ENCODE data around the gene MAP2. TPM values are rescaled to one million over a fixed set of nuclear protein-coding genes. Genes with fewer than 3 reads are reported as not detected.

Gene MAP2
- total and polyA plus RNA-seq, 12 donors, result 3.5 to 15.5 (median 5.5) TPM

DNA sequence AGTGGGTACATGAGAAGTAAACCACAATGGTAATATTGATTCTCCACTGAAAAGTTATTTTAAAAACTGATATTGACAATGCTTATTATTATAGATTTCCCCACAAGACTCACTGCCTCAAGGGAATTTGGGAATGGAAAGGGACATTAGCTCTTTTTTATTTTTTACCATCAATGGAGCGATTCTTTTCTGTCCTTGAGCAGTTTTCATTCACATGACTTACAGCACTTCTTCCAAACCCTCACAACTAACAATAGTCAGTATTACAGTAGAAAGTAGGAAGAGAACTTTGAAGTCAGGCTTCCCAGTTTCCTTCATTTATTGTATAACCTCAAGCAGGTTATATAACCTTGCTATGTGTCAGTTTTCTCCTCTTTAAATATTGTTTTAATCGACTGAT is 343.5 kb downstream of the MAP2 start:
- ATAC-seq (no peak), DNase-seq (no peak)
- peaks cover 0 to 24% (median under 1%) of the 10 kb centered on the region in 7 donors for H3K27me3 ChIP-seq
- intact Hi-C loops (cut with DNase I), result loop anchor here in 1 of 10 donors (10.0 kb wide), 1 partner anchor 53 kb away; no protein-coding TSS in a partner anchor
- peaks cover 0 to 8% (median 4%) of the 10 kb centered on the region in 9 donors for H3K4me1 ChIP-seq
- no peak overlapping the region for H3K27ac ChIP-seq
- no peaks in the 10 kb centered on the region for H3K36me3 ChIP-seq
- 52 to 68% methylated on average over 2 of the region's 2 CpGs for WGBS, 2 donors
- no peak overlapping the region for H3K4me3 ChIP-seq
- TF ChIP-seq, protein P1, sequence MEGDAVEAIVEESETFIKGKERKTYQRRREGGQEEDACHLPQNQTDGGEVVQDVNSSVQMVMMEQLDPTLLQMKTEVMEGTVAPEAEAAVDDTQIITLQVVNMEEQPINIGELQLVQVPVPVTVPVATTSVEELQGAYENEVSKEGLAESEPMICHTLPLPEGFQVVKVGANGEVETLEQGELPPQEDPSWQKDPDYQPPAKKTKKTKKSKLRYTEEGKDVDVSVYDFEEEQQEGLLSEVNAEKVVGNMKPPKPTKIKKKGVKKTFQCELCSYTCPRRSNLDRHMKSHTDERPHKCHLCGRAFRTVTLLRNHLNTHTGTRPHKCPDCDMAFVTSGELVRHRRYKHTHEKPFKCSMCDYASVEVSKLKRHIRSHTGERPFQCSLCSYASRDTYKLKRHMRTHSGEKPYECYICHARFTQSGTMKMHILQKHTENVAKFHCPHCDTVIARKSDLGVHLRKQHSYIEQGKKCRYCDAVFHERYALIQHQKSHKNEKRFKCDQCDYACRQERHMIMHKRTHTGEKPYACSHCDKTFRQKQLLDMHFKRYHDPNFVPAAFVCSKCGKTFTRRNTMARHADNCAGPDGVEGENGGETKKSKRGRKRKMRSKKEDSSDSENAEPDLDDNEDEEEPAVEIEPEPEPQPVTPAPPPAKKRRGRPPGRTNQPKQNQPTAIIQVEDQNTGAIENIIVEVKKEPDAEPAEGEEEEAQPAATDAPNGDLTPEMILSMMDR (IDR thresholded peaks at IDR 0.05), result no peak
- no peaks in the 10 kb centered on the region for H3K9me3 ChIP-seq

DNA sequence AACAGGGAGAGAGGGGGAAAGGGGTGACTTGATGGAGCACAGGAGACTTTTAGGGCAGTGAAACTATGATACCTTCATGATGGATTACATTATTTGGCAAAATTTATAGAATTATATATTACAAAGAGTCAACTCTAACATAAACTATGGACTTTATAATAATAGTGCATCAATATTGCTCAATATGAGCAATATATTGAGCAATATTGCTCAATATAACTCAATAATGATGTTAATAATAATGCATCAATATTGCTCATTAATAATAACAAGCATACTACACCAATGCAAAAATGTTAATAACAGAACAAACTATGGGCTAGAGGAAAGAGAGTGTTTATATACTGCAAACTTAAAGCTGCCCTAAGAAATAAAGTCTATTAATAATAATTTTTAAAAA is 344.7 kb downstream of the MAP2 start:
- Histone ChIP-seq H3K27ac (no peak overlapping the region), H3K9me3 (no peaks in the 10 kb centered on the region), H3K4me1 (peaks cover 0 to 8% (median 4%) of the 10 kb centered on the region in 9 donors), H3K27me3 (peaks cover 0 to 35% (median 6%) of the 10 kb centered on the region in 7 donors), H3K36me3 (no peaks in the 10 kb centered on the region), H3K4me3 (peak overlapping the region in 1 of 10 donors; percentile 2)
- DNase-seq, result no peak
- intact Hi-C loops (cut with DNase I), result loop anchor here in 1 of 10 donors (10.0 kb wide), 1 partner anchor 54 kb away; no protein-coding TSS in a partner anchor
- no peak for ATAC-seq
- TF ChIP-seq, protein P1 (IDR thresholded peaks at IDR 0.05), result no peak

DNA sequence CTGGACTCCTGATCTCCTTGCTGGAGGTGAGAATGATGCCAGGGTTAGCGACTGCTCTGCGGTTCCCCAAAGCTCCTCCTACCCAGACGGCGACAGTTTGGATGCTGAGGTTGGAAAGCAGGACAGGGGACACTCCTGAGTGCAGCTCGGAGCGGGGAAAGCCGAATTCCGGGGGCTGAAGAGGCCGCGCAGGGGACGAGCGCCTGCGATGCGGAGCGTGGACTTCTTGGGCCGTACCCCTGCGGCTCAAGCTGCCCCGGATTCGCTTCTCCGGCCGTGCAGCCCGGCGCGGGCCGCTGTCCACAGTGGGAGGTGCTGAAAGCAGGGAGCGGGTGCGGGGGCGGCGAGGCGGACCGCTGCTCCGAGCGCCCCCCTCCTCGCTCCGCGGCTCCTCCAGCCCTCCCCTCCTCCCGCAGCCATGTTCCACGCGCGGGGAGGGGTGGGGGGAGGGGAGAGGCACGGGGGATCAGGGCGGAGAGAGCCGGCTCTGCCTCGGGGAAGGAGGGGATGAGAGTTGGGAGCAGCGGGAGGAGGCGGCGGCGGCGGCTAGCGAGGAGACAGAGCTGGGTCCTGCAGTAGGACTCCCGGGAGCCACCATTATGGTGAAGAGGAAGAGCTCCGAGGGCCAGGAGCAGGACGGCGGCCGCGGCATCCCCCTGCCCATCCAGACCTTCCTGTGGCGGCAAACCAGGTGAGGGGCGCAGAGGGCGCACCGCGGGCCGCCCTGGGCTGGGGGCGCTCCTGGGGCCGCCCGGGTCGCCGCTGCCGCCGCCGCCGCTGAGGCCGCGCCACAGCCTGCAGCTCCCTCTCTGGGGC is 347.8 kb downstream of the MAP2 start, which contains the start of gene UNC80:
Gene UNC80 (plus strand): TSS at position 359 of the 816 bp plus-strand sequence. CDS start 241 bp downstream, at position 600.
- ATAC-seq (peak; percentile 89 to 99 (median 96)), DNase-seq (peak; percentile 64 to 70)
- Histone ChIP-seq H3K36me3 (no peaks in the 10 kb centered on the region), H3K27me3 (peaks cover 0 to 49% (median 6%) of the 10 kb centered on the region in 7 donors), H3K9me3 (no peaks in the 10 kb centered on the region), H3K4me3 (peak within 1 kb of the TSS in 9 of 10 donors; percentile 21 to 59 (median 51)), H3K27ac (no peak within 1 kb of the TSS), H3K4me1 (peaks cover 0 to 8% (median 4%) of the 10 kb centered on the region in 9 donors)
- intact Hi-C loops (cut with DNase I), result no loop called here
- TF ChIP-seq, protein P1 (IDR thresholded peaks at IDR 0.05), result no peak
- WGBS, 2 donors, result 0 to 2% methylated on average over 54 to 71 of the region's 73 CpGs

DNA sequence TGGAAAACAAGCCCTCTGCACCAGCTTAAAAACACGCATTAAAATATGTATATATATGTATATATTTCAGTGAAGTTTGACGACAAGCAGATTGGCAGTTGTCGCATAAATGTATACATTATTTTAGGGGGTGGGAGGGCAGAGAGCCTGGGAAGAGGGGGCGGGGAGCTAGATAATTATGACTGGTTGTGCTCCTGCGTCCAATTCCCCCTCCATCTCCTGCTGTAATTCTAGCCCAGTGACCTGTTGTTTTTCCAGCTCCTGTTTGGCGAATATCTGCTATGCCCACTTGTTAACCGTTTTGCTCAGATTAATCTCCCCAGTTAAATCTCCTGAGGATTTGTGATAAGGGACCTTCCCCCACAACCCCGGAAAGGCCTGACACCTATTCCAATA is 348.4 kb downstream of the MAP2 start:
- 8 to 9% methylated on average over 8 of the region's 8 CpGs for WGBS, 2 donors
- no peak for ATAC-seq
- peaks cover 0 to 8% (median 4%) of the 10 kb centered on the region in 9 donors for H3K4me1 ChIP-seq
- DNase-seq, result no peak
- intact Hi-C loops (cut with DNase I), result no loop called here
- no peaks in the 10 kb centered on the region for H3K36me3 ChIP-seq
- no peak overlapping the region for H3K27ac ChIP-seq
- peak overlapping the region in 6 of 10 donors; percentile 34 to 59 (median 53) for H3K4me3 ChIP-seq
- no peaks in the 10 kb centered on the region for H3K9me3 ChIP-seq
- H3K27me3 ChIP-seq, result peaks cover 0 to 49% (median 6%) of the 10 kb centered on the region in 7 donors
- TF ChIP-seq, protein P1 (IDR thresholded peaks at IDR 0.05), result no peak
